GM21526 (cell line): ENCODE data around the gene EIF2S2.

ENCODE experiments used
- ATAC-seq: cut with Tn5 transposase; IDR thresholded peaks from one replicate; pipeline ENCODE4 v1.9.1; 2021; ENCODE audit warnings: moderate library complexity; ENCODE audit not compliant: unreplicated experiment, low FRiP score

EIF2S2 gene

GRCh38 chr20:34066476-34067090 lies 45.5 kb downstream of the EIF2S2 start:
- no peak for ATAC-seq

GRCh38 chr20:34065260-34065659 lies 46.8 kb downstream of the EIF2S2 start:
- ATAC-seq = no peak

DNA sequence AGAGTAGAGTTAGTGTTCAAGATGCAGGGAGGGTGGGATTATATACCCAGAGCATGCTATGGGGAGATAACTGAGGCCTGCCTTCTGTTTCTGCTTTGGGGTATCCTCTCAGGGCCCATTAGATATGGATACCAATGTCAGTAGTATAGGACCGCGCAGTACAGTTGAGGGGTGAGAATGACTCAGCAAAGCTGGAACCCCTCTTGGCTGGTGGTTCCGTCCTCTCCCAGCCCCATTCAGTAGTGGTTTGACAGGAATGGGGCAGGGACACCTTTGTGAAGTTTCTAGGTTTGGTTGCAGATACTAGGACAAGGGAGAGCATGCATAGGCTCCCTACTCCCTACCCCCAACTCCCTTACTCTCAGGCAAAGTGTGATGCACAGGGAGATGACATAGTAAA lies 47.8 kb downstream of the EIF2S2 start:
- ATAC-seq = no peak

- ATAC-seq = no peak
Measured at GRCh38 chr20:34062570-34063482, 49.2 kb downstream of the EIF2S2 start.

- no peak for ATAC-seq
Measured at GRCh38 chr20:34061695-34062094, 50.3 kb downstream of the EIF2S2 start.

DNA sequence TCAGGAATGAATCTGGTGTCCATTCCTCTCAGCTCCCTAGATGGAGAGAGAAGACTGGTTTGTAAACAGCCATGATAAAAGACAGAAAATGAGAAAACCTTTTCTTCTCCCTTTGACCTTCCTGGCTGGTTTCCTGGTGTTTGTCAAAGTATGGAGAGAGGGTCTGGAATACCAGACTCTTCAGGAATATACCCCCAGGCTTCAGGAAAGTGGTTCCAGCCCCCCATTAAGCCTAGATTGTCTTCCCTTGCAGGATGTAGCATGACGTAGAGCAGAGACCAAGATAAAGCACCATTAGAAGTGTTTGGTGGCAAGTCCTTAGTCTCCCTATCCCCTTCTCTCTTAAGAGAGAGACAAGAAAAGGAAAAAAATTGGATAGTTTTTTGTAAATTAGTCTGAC lies 51.1 kb downstream of the EIF2S2 start:
- no peak for ATAC-seq

DNA sequence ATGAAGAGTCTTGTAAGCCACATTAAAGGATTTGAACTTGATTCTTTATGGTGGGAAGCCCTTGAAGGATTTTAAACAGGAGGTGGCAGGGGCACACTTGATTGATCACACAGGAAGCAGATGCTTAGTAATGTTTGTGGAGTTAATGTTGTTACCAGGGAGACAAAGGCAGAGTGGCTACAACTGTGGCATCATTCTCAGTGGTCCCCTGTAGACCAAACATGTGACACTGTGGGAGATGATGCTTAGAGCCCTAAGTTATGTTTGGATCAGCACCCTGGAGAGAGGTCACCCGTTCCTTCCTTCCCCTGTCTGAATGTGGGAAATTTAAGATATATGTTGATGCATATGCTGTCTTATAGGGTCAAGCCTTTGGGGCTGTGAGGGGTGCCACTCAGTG lies 53.2 kb downstream of the EIF2S2 start:
- no peak for ATAC-seq

GRCh38 chr20:34055290-34055689 lies 56.8 kb downstream of the EIF2S2 start:
- no peak for ATAC-seq

GRCh38 chr20:34052414-34052813 lies 59.6 kb downstream of the EIF2S2 start:
- no peak for ATAC-seq

- ATAC-seq = no peak
Measured at GRCh38 chr20:34049897-34050695, 61.9 kb downstream of the EIF2S2 start.

- ATAC-seq = no peak
Measured at GRCh38 chr20:34049389-34049788, 62.7 kb downstream of the EIF2S2 start.

DNA sequence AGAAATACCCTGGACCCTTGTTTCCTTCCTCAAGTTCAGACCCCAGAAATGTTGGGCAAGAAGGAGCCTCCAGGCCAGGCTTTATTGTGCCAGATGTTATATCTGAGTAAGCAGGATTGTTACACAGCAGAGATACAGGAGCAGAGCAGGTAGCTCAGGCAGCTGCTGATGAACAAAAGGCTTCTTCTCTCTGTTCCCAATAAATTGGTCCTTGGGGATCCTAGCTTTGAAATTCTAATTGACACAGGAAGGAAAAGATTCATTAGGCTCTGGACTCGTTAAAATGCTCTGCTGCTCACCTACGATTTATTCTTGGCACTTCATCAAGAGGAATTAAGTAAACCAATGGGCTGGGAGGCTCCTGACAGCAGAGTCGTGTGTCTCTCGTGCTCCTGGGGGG lies 64.1 kb downstream of the EIF2S2 start:
- ATAC-seq = no peak

DNA sequence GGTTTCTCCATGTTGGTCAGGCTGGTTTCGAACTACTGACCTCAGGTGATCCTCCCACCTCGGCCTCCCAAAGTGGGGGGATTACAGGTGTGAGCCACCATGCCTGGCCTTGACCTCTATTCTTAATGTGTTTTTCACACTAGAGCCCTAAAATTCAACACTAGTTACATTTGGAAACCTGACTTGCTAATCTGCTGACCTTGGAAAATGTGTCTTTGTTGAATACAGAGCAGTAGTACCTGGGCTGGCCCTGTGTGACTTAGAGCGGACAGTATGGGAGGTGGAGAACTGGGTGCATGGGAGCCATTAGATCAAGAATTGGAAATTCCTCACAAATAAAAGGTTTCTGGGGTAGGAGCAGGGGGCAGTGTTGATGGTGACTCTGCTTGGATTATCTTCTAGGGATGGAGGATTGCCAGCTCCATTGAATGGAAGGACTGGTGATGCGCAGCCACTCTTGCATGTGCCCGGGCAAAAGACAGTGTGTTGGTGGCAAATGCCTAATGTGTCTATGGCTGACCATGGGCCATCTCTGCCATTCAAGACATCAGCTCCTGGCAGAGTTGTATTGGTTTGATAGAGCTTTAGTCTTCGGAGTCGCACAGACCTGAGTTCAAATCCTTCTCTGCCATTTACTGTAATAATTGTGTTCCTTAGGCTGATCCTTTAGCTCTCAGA lies 64.9 kb downstream of the EIF2S2 start:
- ATAC-seq = no peak

DNA sequence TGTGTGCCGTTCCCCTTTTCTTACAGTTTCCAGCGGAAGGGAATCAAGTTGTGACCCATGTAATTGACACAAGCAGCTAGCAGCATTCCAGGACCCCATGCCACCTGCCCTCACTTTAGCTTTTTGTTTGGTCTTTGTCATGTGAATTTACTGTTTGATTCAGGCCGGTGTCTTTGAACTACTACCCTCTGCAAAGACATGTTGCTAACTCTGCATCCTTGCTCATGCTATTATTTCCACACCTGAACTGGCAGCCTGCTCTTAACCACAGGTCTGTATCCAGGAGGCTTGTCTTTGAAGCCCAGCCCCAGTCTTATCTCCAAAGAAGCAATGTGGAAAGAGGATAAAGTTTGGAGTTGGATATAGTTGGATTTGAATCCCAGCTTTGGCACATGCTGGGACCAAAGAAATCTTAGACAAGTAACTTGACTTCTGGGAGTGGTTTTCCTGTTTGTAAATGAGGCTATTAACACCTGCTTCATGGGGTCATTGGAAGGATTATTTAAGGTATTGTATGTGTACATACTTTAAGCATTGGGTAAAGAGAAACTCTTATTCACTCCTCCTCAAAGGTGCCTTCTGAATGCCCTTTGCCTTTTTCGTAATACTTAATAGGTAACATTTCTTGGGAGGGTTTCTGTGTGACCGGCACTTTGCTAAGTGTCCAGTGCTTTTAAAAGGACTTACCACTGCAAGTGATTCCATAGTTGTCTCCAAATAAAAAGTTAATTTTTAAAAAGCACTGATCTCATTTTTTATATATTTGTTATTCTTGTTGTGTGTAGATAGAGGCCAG lies 65.9 kb downstream of the EIF2S2 start:
- ATAC-seq = no peak

GRCh38 chr20:34045294-34045693 lies 66.7 kb downstream of the EIF2S2 start:
- ATAC-seq = no peak

DNA sequence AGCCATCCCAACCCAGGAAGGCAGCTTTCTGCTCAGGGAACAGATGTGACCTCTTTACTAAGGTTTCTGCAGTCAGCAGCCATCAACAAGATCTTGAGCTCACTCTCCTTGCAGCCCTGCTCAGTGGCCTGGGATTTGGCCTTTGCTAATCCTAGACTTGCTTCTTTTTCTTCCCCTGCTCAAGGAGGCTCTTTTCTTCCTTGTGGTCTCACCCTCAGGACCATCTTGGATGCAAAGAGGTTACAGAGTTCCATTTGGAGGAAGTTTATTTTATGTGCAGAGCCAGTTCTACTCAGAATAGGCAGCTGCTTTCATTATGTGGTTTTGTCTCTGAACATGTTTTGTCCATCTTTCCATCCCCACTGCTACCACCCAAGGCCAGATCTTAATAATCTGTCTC lies 69.0 kb downstream of the EIF2S2 start:
- ATAC-seq = no peak

DNA sequence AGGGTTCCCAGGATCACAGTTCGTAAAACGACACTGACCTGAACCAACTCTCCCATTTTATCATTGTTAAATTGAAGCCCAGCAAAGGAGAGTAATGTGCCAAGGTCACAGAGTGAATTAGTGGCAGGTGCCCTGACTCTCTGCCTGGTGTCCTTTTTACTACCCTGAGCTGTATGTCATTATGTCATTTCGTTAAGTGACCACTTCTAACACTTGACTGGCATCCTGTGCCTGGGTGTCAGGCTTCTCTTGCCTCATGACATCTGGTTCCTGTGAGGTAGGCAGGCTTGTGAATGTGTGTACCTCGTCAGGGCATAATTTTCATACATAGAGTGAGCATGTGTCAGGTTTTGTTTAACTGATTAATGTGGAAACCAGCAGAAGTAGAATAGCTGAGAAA lies 69.8 kb downstream of the EIF2S2 start:
- ATAC-seq = no peak

- no peak for ATAC-seq
Measured at GRCh38 chr20:34041226-34041625, 70.8 kb downstream of the EIF2S2 start.

DNA sequence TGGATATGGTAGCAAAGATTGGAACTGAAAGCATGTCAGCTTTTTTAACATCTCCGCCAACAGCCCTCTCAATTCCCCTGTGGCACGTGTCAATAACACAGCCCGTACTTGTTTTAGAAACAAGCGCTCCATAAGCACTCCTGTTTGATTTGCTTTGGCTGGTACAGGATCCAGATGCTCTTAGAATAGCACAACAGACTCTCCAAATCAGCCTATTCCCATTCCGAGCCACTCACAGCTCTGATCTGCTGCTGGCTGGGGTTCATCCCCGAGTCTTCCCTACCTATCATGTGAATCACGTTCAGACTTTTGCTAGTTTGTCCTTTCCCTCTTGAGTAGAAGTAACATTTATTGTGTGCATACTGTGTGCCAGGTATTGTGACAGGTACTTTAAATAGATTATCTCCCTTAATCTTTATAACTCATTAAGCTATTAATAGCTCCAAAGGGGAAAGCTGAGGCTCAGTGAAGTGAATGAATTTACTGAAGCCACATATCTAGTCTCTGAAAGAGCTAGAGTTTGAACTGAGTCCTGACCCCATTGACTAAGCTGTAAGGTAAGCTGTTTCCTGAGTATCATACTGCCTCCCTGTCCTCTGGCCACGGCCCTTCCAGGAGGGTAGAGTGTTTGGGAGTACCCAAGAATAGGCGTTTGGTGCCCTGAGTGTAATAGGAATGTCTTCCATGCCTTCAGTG lies 71.6 kb downstream of the EIF2S2 start:
- ATAC-seq = no peak
